Chondrocyte (in vitro differentiated cells): Measurements from ENCODE around the gene NELL2. TPM values are rescaled to one million over a fixed set of nuclear protein-coding genes. Genes with fewer than 3 reads are reported as not detected.

ENCODE experiments used
- DNase-seq: peaks from one replicate; pipeline ENCODE4 v3.0.0; 2021; ENCODE audit warnings: mixed read lengths, low spot score
- H3K27ac Mint-ChIP-seq: one replicate; pipeline ENCODE4 v1.8.0; 2021; ENCODE audit warnings: mild to moderate bottlenecking, moderate library complexity, mixed read lengths; ENCODE audit not compliant: unreplicated experiment
- H3K27me3 Mint-ChIP-seq: 2 replicates; pipeline ENCODE4 v1.8.0; 2021; ENCODE audit warnings: low read depth, mixed read lengths
- H3K36me3 Mint-ChIP-seq: 2 replicates; pipeline ENCODE4 v1.8.0; 2021; ENCODE audit warnings: low read depth, mixed read lengths
- H3K4me1 Mint-ChIP-seq: 2 replicates; pipeline ENCODE4 v1.8.0; 2021; ENCODE audit warnings: low read depth, mild to moderate bottlenecking, mixed read lengths
- H3K4me3 Mint-ChIP-seq: one replicate; pipeline ENCODE4 v1.8.0; 2021; ENCODE audit warnings: mild to moderate bottlenecking, moderate library complexity, mixed read lengths; ENCODE audit not compliant: unreplicated experiment
- H3K9me3 Mint-ChIP-seq: 2 replicates; pipeline ENCODE4 v1.8.0; 2021; ENCODE audit warnings: low read depth, mixed read lengths
- total RNA-seq: library from RNA; stranded (reverse); gene quantifications from 3 replicates; pipeline ENCODE4 v1.2.1, GENCODE V29; 2021
- TF ChIP-seq, protein P1 (sequence below): fragments of 200-600 bp; sonication (generic); IDR thresholded peaks from 2 replicates; pipeline ENCODE4 v1.5.0; 2021; ENCODE audit warnings: antibody characterized with exemption, mild to moderate bottlenecking, moderate library complexity

NELL2 gene
- total RNA-seq, 1 donor from 2014 or later, result not detected

DNA sequence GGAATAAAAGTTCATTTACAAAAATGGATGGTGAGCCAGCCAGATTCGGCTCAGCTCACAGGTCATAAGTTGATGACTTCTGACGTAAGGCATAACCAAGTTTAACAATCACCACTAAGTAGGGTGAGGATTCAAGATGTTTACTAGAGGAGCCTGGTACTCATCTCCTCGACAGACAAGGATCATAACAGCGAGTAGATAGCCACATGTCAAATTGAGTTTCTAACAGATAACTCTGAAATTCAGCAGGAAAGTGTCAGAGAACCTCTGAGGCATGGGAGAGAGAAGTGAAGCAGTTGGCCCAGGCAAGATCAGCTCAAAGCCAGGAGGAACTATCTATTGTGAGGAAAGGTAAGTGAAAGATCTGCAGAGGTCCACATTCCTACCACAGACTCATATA, 208.7 kb downstream of the NELL2 start:
- Mint-ChIP-seq H3K9me3 (peaks cover 17% of the 10 kb centered on the region), H3K27me3 (no peaks in the 10 kb centered on the region), H3K4me1 (no peaks in the 10 kb centered on the region), H3K27ac (no peak overlapping the region), H3K4me3 (no peak overlapping the region), H3K36me3 (no peaks in the 10 kb centered on the region)
- TF ChIP-seq, protein P1, sequence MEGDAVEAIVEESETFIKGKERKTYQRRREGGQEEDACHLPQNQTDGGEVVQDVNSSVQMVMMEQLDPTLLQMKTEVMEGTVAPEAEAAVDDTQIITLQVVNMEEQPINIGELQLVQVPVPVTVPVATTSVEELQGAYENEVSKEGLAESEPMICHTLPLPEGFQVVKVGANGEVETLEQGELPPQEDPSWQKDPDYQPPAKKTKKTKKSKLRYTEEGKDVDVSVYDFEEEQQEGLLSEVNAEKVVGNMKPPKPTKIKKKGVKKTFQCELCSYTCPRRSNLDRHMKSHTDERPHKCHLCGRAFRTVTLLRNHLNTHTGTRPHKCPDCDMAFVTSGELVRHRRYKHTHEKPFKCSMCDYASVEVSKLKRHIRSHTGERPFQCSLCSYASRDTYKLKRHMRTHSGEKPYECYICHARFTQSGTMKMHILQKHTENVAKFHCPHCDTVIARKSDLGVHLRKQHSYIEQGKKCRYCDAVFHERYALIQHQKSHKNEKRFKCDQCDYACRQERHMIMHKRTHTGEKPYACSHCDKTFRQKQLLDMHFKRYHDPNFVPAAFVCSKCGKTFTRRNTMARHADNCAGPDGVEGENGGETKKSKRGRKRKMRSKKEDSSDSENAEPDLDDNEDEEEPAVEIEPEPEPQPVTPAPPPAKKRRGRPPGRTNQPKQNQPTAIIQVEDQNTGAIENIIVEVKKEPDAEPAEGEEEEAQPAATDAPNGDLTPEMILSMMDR, result no peak
- DNase-seq, result no peak

DNA sequence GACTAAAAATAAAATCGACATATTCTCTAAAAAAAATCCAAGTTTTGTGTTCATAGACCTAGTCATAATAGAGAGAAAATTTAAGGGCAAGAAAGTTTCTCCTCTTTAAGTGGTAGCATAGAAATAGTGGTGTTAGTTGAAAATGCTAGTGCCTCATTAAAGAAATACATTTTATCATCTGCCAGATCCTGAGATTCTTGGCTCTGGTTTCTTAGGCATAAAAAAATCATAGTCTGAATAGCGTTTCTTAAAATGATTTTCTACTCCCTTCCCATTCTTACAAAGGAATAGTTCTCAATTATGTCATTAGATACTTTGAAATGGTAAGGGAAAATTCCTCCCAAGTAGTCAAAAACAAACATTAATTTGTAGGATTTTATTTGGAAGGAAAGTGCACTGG, 212.8 kb downstream of the NELL2 start:
- DNase-seq, result no peak
- TF ChIP-seq, protein P1, result no peak
- H3K36me3 Mint-ChIP-seq, result no peaks in the 10 kb centered on the region
- no peaks in the 10 kb centered on the region for H3K27me3 Mint-ChIP-seq
- H3K9me3 Mint-ChIP-seq, result no peaks in the 10 kb centered on the region
- no peaks in the 10 kb centered on the region for H3K4me1 Mint-ChIP-seq
- no peak overlapping the region for H3K4me3 Mint-ChIP-seq
- H3K27ac Mint-ChIP-seq, result no peak overlapping the region

- Mint-ChIP-seq H3K9me3 (no peaks in the 10 kb centered on the region), H3K27ac (no peak overlapping the region), H3K27me3 (no peaks in the 10 kb centered on the region), H3K4me3 (no peak overlapping the region), H3K4me1 (no peaks in the 10 kb centered on the region), H3K36me3 (no peaks in the 10 kb centered on the region)
- DNase-seq, result no peak
- TF ChIP-seq, protein P1, result no peak
Observed at GRCh38 chr12:44655846-44656245, 220.3 kb downstream of the NELL2 start.

DNA sequence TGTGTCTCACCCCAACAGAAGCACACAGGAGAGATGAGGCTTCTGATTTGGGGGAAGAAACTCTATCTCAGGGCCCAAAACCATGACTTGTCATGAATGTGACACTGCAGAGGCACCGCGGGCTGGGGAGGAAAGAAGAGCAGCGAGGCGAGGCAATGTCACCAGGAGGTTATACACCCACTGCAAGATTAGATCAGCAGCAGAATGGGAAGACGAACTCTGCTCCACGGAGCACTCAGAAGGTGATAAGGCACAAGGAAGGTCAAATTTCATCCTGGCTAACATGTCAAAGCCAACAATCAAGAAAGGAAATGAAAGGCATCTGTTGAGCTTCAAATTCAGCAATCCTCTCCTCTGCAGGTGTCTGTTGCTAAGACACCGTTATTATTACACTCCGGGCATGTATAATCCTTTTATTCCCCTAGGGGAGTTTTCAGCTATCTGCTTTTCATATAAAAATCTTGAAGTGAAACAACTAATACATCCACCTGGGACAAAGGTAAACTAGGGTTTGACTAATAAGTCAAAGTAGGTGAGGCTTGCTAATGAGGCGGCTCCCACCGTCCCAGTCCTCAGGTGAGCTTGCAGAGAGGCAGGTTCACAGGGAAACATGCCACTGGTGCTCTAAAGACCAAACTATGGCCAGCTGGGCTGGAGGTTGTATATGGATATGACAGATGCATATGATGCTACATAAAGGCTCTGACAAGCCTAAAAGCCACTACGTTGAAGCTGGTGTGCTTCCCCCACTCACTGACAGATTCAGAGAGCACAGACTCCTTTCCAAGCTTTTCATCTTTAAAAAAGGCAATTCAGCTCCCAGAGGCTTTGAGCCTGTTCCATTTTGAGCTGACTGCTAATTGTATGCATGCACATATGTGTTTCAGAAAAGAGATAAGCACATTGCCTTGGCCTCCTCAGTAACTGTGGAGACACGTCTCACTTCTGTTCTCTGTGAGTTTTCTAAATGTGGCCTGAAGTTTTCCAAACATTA, 221.2 kb downstream of the NELL2 start:
- Mint-ChIP-seq H3K4me1 (no peaks in the 10 kb centered on the region), H3K27ac (no peak overlapping the region), H3K9me3 (no peaks in the 10 kb centered on the region), H3K4me3 (no peak overlapping the region), H3K36me3 (no peaks in the 10 kb centered on the region), H3K27me3 (no peaks in the 10 kb centered on the region)
- TF ChIP-seq, protein P1, result no peak
- DNase-seq, result no peak

DNA sequence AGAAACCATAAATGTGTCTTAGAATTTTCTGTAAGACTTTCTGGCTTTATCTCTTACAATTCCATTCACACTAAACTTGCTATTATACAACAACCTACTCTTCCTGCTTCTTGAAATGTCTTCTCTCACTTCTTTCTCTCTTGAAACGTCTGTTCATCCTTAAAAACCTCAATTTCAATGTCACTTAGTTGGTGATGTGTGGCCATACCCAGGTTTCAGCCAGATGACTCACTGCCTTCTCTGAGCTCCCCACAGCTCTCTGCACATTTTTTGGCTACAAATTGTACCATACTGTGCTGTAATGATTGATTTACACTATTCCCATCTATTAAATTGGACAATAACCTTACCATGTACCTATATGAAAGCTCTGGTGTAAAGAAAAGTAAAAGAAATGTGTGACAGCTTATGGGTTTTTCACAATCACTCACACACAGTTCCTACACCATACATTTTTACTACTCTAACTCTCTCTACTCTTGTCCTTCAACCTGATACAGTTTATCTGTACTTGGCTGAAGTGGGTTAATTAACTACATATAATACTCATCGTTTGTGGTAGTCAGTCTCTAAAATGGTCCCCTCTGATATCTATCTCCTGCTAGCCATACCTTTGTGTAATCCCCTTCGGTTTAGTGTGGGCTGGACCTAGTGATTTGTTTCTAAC, 222.1 kb downstream of the NELL2 start:
- DNase-seq, result no peak
- Mint-ChIP-seq H3K9me3 (no peaks in the 10 kb centered on the region), H3K4me1 (no peaks in the 10 kb centered on the region), H3K27ac (no peak overlapping the region), H3K4me3 (no peak overlapping the region), H3K27me3 (no peaks in the 10 kb centered on the region), H3K36me3 (no peaks in the 10 kb centered on the region)
- TF ChIP-seq, protein P1, result no peak
